Kidney epithelial cell (primary cell): ENCODE measurements around the gene JMJD8. TPM values are rescaled to one million over a fixed set of nuclear protein-coding genes. Genes with fewer than 3 reads are reported as not detected.

Source experiments
- DNase-seq: peaks from one replicate; pipeline ENCODE4 v3.0.0-alpha.2; 2010; ENCODE audit warnings: low read depth
- H3K27me3 ChIP-seq: 2 replicates; pipeline ENCODE4 v1.6.0; 2011; ENCODE audit warnings: low read length; ENCODE audit not compliant: control insufficient read depth, insufficient read depth
- H3K36me3 ChIP-seq: 2 replicates; pipeline ENCODE4 v1.5.1; 2011; ENCODE audit warnings: low read length; ENCODE audit not compliant: control insufficient read depth, insufficient read depth
- H3K4me3 ChIP-seq: 2 replicates; pipeline ENCODE4 v1.5.1; 2011; ENCODE audit warnings: low read depth, mild to moderate bottlenecking, control low read depth, low read length
- CTCF ChIP-seq: IDR thresholded peaks from 2 replicates; pipeline ENCODE4 v1.5.1; 2011; ENCODE audit warnings: mild to moderate bottlenecking, moderate library complexity, low read length, control low read depth, inconsistent platforms; ENCODE audit not compliant: insufficient read depth, poor library complexity, severe bottlenecking
- total RNA-seq: library from RNA; depleted of rRNA; stranded (reverse); fragments of >200 nt; gene quantifications from 2 replicates; pipeline ENCODE4 v1.2.3, GENCODE V29; 2015

The JMJD8 gene
- total RNA-seq, 1 donor from 2014 or later, result 59.4 TPM

DNA sequence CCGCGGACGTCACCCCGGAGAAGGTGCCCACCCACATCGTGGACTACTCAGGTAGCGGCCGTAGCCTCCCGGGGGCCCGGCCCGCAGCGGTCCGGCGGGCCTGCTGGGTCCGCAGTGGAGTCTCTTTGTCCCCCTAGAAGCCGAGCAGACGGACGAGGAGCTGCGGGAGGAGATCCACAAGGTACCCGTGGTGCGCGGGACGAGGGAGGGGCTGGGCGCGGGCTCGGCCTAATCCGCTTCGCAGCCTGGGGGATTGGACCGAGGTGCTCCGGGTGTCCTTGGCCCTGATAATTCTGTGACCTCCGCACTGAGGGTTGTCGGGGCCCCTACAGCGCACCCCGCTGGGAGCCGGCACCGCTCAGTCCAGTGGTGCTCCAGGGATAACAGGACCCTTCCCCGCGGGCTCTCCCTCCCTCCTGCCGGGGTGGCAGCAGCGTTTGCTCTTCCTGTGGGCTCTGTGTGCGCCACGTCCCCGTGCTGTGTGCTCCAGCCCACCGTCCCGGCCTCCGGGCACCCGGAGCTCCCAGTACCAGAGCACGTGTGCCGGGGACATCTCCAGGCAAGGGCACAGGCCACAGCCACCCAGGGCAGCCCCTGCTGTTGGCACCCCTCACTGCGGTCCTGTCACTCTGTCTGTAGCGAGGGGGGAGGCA, 15.5 kb downstream of the JMJD8 start:
- Histone ChIP-seq H3K36me3 (no peaks in the 10 kb centered on the region), H3K4me3 (peak overlapping the region; percentile 100), H3K27me3 (no peaks in the 10 kb centered on the region)
- no peak for DNase-seq
- no peak for TF ChIP-seq CTCF

DNA sequence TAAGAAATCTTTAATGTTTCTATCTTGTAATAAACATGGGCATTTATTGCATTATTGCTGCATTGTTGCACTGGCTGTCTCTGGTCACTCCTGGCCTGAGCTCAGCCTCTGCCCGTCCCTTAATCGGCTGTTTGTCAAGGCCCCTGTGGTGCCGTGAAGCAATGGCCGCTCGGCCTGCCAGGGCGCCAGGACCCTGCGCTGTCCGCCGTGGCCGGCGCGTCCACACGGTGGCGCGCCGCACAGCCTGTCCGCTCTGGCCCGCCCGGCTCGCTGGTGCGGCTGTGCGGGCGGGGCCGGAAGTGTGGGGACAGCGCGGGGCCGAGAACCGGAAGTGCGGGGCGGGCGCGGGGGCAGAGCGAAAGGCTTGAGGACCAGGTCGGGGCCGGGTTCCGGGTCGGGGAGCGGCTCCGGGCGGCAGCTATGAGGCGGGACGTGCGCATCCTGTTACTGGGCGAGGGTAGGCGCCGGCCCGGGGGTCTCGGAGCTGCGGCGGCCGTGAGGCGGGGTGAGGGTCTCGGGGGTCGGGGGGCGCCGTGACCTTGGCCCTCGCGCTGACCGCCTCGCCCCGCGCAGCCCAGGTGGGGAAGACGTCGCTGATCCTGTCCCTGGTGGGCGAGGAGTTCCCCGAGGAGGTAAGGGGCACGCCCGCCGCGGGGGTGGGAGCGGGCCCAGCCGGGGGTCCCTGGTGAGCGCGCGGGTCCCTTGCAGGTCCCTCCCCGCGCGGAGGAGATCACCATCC, 16.2 kb downstream of the JMJD8 start, which contains the start of gene RHOT2:
TSS of gene RHOT2 (plus strand) at position 353 of the 739 bp plus-strand sequence. CDS start at position 421, 68 bp downstream.
- DNase-seq, result peak; percentile 42
- peak; percentile 19 for TF ChIP-seq CTCF
- Histone ChIP-seq H3K27me3 (no peaks in the 10 kb centered on the region), H3K4me3 (peak within 1 kb of the TSS; percentile 100), H3K36me3 (no peaks in the 10 kb centered on the region)

GRCh38 chr16:667113-667779, 16.9 kb downstream of the JMJD8 start:
- DNase-seq, result no peak

DNA sequence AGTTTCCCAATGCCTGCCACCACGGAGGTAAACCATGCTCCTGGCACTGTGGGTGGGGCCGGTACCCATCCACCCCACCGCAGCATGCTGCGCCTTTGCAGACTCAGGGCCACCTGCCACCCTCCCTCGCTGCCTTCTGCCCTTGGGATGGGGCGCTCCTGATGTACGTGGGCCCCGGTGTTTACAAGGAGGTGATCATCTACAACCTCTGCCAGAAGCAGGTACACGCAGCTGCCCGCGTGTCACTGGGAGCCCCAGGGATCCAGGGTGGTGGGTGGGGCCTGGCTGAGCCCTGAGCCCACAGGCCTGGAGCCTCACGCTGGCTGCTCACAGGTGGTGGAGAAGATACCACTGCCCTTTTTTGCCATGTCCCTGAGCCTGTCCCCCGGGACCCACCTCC, 17.6 kb downstream of the JMJD8 start:
- TF ChIP-seq CTCF, result no peak
- no peak for DNase-seq
- Histone ChIP-seq H3K27me3 (no peaks in the 10 kb centered on the region), H3K36me3 (no peaks in the 10 kb centered on the region), H3K4me3 (no peak overlapping the region)

More at GRCh38 chr16:667113-667779, 16.9 kb downstream of the JMJD8 start:
- Histone ChIP-seq H3K27me3 (no peaks in the 10 kb centered on the region), H3K4me3 (no peak overlapping the region), H3K36me3 (no peaks in the 10 kb centered on the region)
- TF ChIP-seq CTCF, result no peak

DNA sequence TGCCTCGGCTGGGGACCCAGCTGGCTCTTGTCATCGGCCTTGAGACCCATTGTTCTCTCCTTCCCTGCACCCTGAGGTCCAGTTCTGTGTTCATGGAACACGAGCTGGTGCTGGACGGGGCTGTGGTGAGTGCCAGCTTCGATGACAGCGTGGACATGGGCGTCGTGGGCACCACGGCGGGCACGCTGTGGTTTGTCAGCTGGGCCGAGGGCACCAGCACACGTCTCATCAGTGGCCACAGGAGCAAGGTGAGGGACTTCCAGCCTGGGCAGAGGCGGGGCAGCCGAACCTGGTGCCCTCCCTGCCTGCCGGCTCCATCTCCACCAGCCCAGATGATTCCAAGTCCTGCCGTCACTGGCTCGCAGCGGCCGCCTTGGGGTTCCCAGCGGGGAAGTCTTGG, 21.5 kb downstream of the JMJD8 start:
- no peaks in the 10 kb centered on the region for H3K36me3 ChIP-seq
- no peak overlapping the region for H3K4me3 ChIP-seq
- no peak for DNase-seq
- TF ChIP-seq CTCF, result no peak
- no peaks in the 10 kb centered on the region for H3K27me3 ChIP-seq
